K562 (cell line): Measurements from ENCODE around the gene MIDN. TPM values are rescaled to one million over a fixed set of nuclear protein-coding genes. Genes with fewer than 3 reads are reported as not detected.

Experiments
- ATAC-seq: fragments of 200-7000 bp; cut with Tn5 transposase; 3 replicates; pipeline ENCODE4 v1.9.1; 2020; ENCODE audit warnings: moderate library complexity
- BruUV-seq: library from RNA; stranded (reverse); fragments of 400-500 nt; replicated peaks from 2 replicates; lab custom pipeline; 2021; lab: Mats Ljungman, UMichigan
- CTCF ChIA-PET: fragments of 300-600 bp; formaldehyde crosslinking; extraction: SDS; loops from one replicate; lab custom pipeline; 2021; ENCODE audit warnings: low intra/inter-chr PET ratio; lab: Yijun Ruan, JAX
- POLR2A ChIA-PET: fragments of 300-600, 350-650 bp; sonication (Branson Sonifier 250); formaldehyde crosslinking; extraction: SDS; loops from one replicate; lab custom pipeline; 2021; ENCODE audit warnings: antibody characterized with exemption, inconsistent platforms; lab: Yijun Ruan, JAX
- DNase-seq, 4 experiments: peaks; one replicate each; pipeline versions ENCODE4 v3.0.0 to v3.0.0-alpha.2; 2011 to 2018; ENCODE audit warnings: low spot score in 3 of 4, mixed read lengths in 3 of 4; ENCODE audit errors: extremely low read depth in 1 of 4
- FAIRE-seq: peaks from 2 replicates; lab custom pipeline; 2011; peaks lifted over from hg19 to GRCh38; lab: Jason Lieb, UNC
- H2AFZ ChIP-seq: 2 replicates; pipeline ENCODE4 v1.6.0; 2011; ENCODE audit warnings: low read depth, low read length, control low read depth, inconsistent platforms
- H3K27ac ChIP-seq: fragments of 200-600 bp; 3 replicates; pipeline ENCODE4 v1.8.0; 2011; ENCODE audit warnings: low read depth, mild to moderate bottlenecking, control low read depth, inconsistent platforms, low read length, moderate library complexity, mixed read lengths; ENCODE audit errors: extremely low read depth
- H3K27me3 ChIP-seq, 2 experiments: fragments of 300-600 bp in 1 of 2; 2 replicates in 1 of 2; 3 replicates in 1 of 2; pipeline versions ENCODE4 v1.6.0 to v1.8.0; 2011; ENCODE audit warnings: inconsistent platforms in 2 of 2, low read length in 2 of 2, mild to moderate bottlenecking in 1 of 2, mixed read lengths in 1 of 2, moderate library complexity in 1 of 2; ENCODE audit not compliant: control insufficient read depth in 2 of 2, insufficient read depth in 2 of 2
- H3K36me3 ChIP-seq: fragments of 300-600 bp; 3 replicates; pipeline ENCODE4 v1.8.0; 2011; ENCODE audit warnings: mild to moderate bottlenecking, low read length, inconsistent platforms; ENCODE audit not compliant: control insufficient read depth, insufficient read depth
- H3K4me1 ChIP-seq, 2 experiments: fragments of 200-600 bp in 1 of 2; replicated peaks in 1 of 2; 2 replicates in 1 of 2; 3 replicates in 1 of 2; pipeline versions ENCODE4 v1.5.1 to v1.8.0; 2011; ENCODE audit warnings: inconsistent platforms in 2 of 2, low read length in 2 of 2, mild to moderate bottlenecking in 1 of 2, mixed read lengths in 1 of 2, moderate library complexity in 1 of 2; ENCODE audit not compliant: control insufficient read depth in 2 of 2, insufficient read depth in 2 of 2
- H3K4me2 ChIP-seq: 2 replicates; pipeline ENCODE4 v1.6.1; 2011; ENCODE audit warnings: low read length, control low read depth, inconsistent platforms, mixed read lengths; ENCODE audit not compliant: insufficient read depth
- H3K4me3 ChIP-seq: fragments of 200-600 bp; sonication (generic), shearing (Covaris generic); 2 replicates; pipeline ENCODE4 v1.5.1; 2016; ENCODE audit warnings: control low read depth, inconsistent platforms
- H3K79me2 ChIP-seq: fragments of 200-600 bp; 3 replicates; pipeline ENCODE4 v1.8.0; 2011; ENCODE audit warnings: low read length, inconsistent platforms; ENCODE audit not compliant: control insufficient read depth, insufficient read depth
- H3K9ac ChIP-seq, 2 experiments: 2 replicates each; pipeline versions ENCODE4 v1.6.0 to v1.6.1; 2011; ENCODE audit warnings: low read depth in 2 of 2, low read length in 2 of 2, control low read depth in 1 of 2, inconsistent platforms in 1 of 2, mild to moderate bottlenecking in 1 of 2, mixed read lengths in 1 of 2; ENCODE audit not compliant: insufficient read depth in 1 of 2
- H3K9me1 ChIP-seq: one replicate; pipeline ENCODE4 v1.6.0; 2011; ENCODE audit warnings: inconsistent platforms, mild to moderate bottlenecking, low read length, moderate library complexity; ENCODE audit not compliant: control insufficient read depth, insufficient read depth
- H3K9me3 ChIP-seq: replicated peaks from 2 replicates; pipeline ENCODE4 v1.5.1; 2011; ENCODE audit warnings: low read depth, low read length, inconsistent platforms; ENCODE audit not compliant: control insufficient read depth, insufficient read depth
- H4K20me1 ChIP-seq: replicated peaks from 2 replicates; pipeline ENCODE4 v1.6.1; 2011; ENCODE audit warnings: low read length, inconsistent platforms, mixed read lengths; ENCODE audit not compliant: control insufficient read depth, insufficient read depth
- BCLAF1 ChIP-seq, 2 experiments: fragments of 450-650 bp in 1 of 2; IDR thresholded peaks; 2 replicates each; pipeline ENCODE4 v1.6.1; 2011 to 2017; ENCODE audit warnings: low read depth in 2 of 2, antibody characterized with exemption in 1 of 2, borderline replicate concordance in 1 of 2, low read length in 1 of 2, mild to moderate bottlenecking in 1 of 2, mixed read lengths in 1 of 2; ENCODE audit not compliant: control insufficient read depth in 1 of 2
- CUX1 ChIP-seq: fragments of 200-800 bp; sonication (Bioruptor generic); IDR thresholded peaks from 2 replicates; pipeline ENCODE4 v1.6.1; 2016; ENCODE audit warnings: missing genetic modification characterization, missing compliant biosample characterization
- MNT ChIP-seq, 2 experiments: fragments of 450-650 bp; conservative IDR thresholded peaks; 2 replicates each; pipeline ENCODE4 v1.6.1; 2017; ENCODE audit warnings: mild to moderate bottlenecking in 2 of 2, moderate library complexity in 2 of 2
- RFX5 ChIP-seq: IDR thresholded peaks from 2 replicates; pipeline ENCODE4 v1.6.1; 2011; ENCODE audit warnings: low read depth, mild to moderate bottlenecking, improper control_type of control experiment, low read length
- THRB ChIP-seq: fragments of 450-650 bp; formaldehyde crosslinking; conservative IDR thresholded peaks from 2 replicates; pipeline ENCODE4 v1.4.0; 2022; ENCODE audit warnings: mild to moderate bottlenecking, missing genetic modification characterization
- ZC3H8 ChIP-seq: fragments of 450-650 bp; IDR thresholded peaks from 2 replicates; pipeline ENCODE4 v1.6.1; 2017
- ZNF143 ChIP-seq: sonication (generic); formaldehyde crosslinking; IDR thresholded peaks from 2 replicates; pipeline ENCODE4 v1.9.0; 2022; ENCODE audit warnings: mild to moderate bottlenecking, missing genetic modification reagents
- WGBS: fragments of 100-300 bp; shearing (Covaris generic); methylation state at CpG from one replicate; pipeline ENCODE4 v1.1.6; 2016; ENCODE audit warnings: low coverage, mixed read lengths; ENCODE audit not compliant: insufficient coverage; ENCODE audit errors: missing lambda C conversion rate; 5-methylcytosine and 5-hydroxymethylcytosine counted together
- in situ Hi-C: fragments of 300-500 bp; cut with MboI; formaldehyde crosslinking; loops from 4 replicates; pipeline ENCODE4 v1.15.0; 2018; ENCODE audit warnings: inconsistent platforms, mixed read lengths
- intact Hi-C: fragments of 100-400 bp; cut with micrococcal nuclease; formaldehyde crosslinking; loops from 2 replicates; pipeline ENCODE4 v1.14.2; 2022
- polyA plus RNA-seq, 8 experiments: library from polyadenylated mRNA; depleted of rRNA in 4 of 8; stranded (reverse) in 5 of 8; unstranded in 3 of 8; fragments of >200 nt; fragmentation: Nextera tagmentation in 2 of 8; fragmentation: Illumina TruSeq in 1 of 8; extraction: Ambion mirVana in 2 of 8; extraction: Trizol in 1 of 8; gene quantifications; 2 replicates each; pipeline versions ENCODE4 v1.2.1 to v1.2.3, GENCODE V29; 2011 to 2014; ENCODE audit warnings: inconsistent platforms in 1 of 8, missing spikeins in 1 of 8
- total RNA-seq, 7 experiments: library from RNA; depleted of rRNA in 6 of 7; stranded (reverse); fragments of >200 nt in 6 of 7; fragmentation: Illumina TruSeq in 2 of 7; extraction: Trizol in 2 of 7; gene quantifications; 2 replicates each; pipeline versions ENCODE4 v1.2.1 to v1.2.3, GENCODE V29; 2011 to 2021; ENCODE audit warnings: low replicate concordance in 1 of 7

The MIDN gene
- total and polyA plus RNA-seq, 9 of the 15 experiments (the other 6 are each of a cell fraction or from before 2014, with no cell fraction given): 0.17 to 120 (median 10.1) TPM

- Histone ChIP-seq H3K79me2 (peaks cover 79% of the 10 kb centered on the region), H3K9ac (peak overlapping the region in 1 of 2 experiments; percentile 86; a peak in 2 of 4 replicates), H3K4me2 (0 out of 2 replicates have a peak overlapping the region, but pooled peaks have one; percentile 29), H2AFZ (no peak overlapping the region), H4K20me1 (peaks cover 61% of the 10 kb centered on the region), H3K36me3 (peaks cover 75% of the 10 kb centered on the region; the same call in 2 of the 3 replicates), H3K9me1 (peaks cover 16% of the 10 kb centered on the region), H3K27me3 (no peaks in the 10 kb centered on the region), H3K9me3 (no peaks in the 10 kb centered on the region), H3K27ac (no peak overlapping the region), H3K4me3 (no peak overlapping the region)
- ChIA-PET POLR2A (interaction anchor here (0.6 to 2.1 kb wide), 7 partner anchors 9 to 236 kb away, joined by 3 to 9 read pairs (median 5); no protein-coding TSS in a partner anchor), CTCF (no interaction called here)
- no TSS peak for BruUV-seq
- 83% methylated on average over 11 of the region's 12 CpGs for WGBS
- FAIRE-seq (peak; percentile 6), ATAC-seq (no peak), DNase-seq (no peak)
- in situ Hi-C loops: no loop called here
- intact Hi-C loops: no loop called here
- TF ChIP-seq ZNF143 (CRISPR knock-in tag) (0 out of 2 replicates have a peak, but pooled peaks have one; percentile 23), ZC3H8 (no peak), MNT (conservative IDR thresholded peaks at IDR 0.05) (no peak), RFX5 (no peak), CUX1 (CRISPR knock-in tag) (no peak), THRB (CRISPR knock-in tag) (no peak), BCLAF1 (IDR thresholded peaks at IDR 0.05; ENCODE audit: borderline replicate concordance in 1 of 2, control insufficient read depth in 1 of 2, low read depth in 2 of 2, low read length in 1 of 2) (no peak)
- TF ChIP-seq, all 486 proteins: peak for 1
- peaks cover 16 to 78% of the 10 kb centered on the region in 2 experiments; a peak in 4 of 5 replicates for H3K4me1 ChIP-seq
Measured at GRCh38 chr19:1216756-1217155, 31.6 kb upstream of the MIDN start.
